Right kidney (tissue), 1 donor: Measurements from ENCODE around the gene INSR.
A peak's percentile ranks its signal among the peaks of the same experiment; 100 is the strongest.
"Not testable (repeated sequence)": the region's sequence is repeated elsewhere in the genome, so short reads cannot be mapped to it uniquely, and the experiment has no call there.

Source experiments
- DNase-seq: peaks from one replicate; pipeline ENCODE4 v3.0.0-alpha.2; 2016

INSR gene

DNA sequence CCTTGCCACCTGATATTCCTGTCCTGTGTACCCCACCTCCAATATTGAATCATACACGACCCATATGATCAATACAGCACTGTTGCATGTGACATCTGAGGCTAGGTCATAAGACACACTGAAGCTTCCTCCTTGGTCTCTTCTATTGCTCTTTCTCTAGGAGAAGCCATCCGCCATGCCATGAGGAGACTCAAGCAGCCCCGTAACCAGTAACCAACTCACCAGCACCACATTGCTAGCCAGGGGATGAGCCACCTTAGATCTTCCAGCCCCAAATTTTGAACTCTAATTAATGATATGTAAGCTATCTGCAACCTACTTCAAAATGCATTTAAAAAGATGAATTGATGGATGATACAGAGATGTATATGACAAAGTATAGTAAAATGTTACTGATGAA is 196.1 kb downstream of the INSR start:
- DNase-seq: no peak

DNA sequence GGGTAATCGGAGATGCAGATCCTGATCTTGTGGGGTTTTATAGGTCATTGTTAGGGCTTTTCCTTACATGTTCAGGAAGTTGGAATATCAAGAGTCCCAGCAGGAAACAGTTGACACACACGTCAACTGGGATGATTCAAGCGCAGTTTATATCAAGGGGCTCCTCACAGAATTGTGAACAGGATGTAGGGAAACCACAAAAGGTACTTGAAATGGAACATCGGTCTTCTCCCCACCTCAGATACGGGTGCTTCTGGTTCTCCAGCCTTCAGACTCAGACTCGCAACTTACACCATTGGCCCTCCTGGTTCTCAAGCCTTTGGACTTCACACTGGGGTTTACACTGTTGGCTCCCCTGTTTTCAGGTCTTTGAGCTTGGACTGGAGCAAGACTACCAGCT is 205.2 kb downstream of the INSR start:
- DNase-seq: no peak

DNA sequence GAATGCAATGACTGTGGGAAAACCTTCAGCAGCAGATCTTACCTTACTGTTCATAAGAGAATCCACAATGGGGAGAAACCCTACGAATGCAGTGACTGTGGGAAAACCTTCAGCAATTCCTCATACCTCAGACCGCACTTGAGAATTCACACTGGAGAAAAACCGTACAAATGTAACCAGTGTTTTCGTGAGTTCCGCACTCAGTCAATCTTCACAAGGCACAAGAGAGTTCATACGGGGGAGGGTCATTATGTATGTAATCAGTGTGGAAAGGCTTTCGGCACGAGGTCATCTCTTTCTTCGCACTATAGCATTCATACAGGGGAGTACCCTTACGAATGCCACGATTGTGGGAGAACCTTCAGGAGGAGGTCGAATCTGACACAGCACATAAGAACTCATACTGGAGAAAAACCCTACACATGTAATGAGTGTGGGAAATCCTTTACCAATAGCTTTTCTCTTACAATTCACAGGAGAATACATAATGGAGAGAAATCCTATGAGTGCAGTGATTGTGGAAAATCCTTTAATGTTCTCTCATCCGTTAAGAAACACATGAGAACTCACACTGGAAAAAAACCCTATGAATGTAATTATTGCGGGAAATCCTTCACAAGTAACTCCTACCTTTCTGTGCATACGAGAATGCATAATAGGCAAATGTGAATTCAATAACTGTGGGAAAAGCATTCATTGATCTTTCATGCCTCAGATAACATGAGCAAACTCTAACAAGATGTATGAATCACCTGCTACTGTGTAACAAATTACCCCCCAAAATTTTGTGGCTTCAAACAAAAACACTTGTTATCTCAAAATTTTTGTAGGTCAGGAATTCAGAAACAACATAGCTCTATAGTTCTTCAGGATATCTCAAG is 210.9 kb downstream of the INSR start:
- DNase-seq: peak; percentile 15

DNA sequence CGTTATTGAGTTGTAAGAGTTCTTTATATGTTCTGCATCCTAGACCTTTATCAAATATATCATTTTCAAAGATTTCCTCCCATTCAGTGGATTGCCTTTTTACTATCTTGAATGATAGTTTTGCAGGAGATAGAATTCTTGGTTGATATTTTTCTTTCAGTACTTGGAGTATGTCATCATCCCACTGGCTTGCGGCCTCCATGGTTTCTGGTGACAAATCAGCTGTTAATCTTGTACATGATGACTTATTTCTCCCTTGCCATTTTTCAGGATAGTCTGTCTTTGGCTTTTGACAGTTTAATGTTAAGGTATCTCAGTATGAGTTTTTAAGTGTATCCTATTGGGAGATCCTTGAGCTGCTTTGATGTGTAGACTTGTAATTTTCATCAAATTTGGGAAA is 216.2 kb downstream of the INSR start:
- DNase-seq: no peak

DNA sequence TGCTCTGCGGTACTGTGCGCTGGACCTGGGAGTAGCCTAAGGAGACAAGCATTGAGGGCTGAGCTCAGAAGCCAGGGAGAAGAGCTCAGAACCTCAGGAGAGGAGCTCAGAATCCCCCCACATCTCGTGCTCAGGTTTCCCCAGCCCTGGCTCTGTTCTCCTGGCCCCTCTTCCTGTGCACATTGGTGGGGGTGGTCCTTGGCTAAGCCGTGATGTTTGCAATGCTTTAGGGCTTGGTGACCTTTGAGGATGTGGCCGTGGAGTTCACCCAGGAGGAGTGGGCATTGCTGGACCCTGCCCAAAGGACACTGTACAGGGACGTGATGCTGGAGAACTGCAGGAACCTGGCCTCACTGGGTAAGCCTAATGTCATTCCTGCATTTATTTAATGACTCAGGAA is 218.1 kb downstream of the INSR start:
- DNase-seq: no peak

DNA sequence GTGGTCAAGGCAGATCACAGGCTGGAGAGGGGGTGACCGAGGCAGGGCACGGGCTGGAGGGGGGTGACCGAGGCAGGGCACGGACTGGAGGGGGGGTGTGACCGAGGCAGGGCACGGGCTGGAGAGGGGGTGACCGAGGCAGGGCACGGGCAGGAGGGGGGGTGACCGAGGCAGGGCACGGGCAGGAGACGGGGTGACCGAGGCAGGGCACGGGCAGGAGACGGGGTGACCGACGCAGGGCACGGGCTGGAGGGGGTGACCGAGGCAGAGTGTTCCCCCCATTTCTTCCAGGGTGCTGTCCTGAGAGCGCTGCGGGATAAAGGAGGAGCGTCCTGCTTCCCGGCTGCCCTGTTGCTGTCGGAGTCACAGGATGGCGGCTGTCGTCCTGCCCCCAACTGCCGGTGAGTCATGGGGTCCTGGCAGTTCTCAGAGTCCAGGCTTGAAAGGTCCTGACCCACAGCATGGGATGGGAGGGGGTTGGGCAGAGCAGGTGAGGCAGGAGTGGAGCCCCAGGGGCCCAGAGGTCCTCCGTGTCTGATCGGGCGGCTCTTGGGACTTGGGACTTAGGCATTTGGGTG is 219.4 kb downstream of the INSR start:
- DNase-seq: no peak

DNA sequence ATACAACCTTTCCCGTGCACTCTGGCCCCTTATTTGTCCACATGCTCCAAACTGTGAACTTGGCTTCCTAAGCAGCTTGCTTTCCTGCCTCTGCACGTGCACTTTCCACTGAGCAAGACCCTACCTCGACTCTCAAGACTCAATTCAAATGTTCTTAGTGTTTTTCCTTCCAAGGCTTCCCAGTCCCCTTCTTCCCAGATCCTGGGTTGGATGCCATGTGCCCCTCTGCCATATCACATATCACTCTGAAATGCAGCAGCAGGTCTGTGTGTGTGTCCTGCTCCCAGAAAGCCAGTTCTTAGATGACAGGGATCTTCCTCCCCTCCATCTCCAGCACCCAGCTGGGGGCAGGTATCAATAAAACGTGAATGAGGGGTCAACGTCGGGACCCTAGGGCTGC is 221.7 kb downstream of the INSR start:
- DNase-seq: no peak

DNA sequence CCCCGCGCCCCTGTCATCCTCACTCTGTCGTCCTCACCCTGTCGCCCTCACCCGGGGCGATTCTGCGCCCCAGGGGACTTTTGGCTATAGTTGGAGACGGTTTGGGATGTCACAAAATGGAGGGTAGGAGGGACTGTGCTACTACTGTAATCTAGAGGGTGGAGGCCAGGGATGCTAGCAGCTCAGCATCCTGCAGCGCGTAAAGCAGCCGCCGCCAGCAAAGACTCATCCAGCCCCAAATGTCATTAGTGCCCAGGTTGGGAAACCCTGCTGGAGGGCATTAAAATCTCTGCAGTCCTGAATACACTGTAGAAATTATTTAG is 224.3 kb downstream of the INSR start:
- no peak for DNase-seq

DNA sequence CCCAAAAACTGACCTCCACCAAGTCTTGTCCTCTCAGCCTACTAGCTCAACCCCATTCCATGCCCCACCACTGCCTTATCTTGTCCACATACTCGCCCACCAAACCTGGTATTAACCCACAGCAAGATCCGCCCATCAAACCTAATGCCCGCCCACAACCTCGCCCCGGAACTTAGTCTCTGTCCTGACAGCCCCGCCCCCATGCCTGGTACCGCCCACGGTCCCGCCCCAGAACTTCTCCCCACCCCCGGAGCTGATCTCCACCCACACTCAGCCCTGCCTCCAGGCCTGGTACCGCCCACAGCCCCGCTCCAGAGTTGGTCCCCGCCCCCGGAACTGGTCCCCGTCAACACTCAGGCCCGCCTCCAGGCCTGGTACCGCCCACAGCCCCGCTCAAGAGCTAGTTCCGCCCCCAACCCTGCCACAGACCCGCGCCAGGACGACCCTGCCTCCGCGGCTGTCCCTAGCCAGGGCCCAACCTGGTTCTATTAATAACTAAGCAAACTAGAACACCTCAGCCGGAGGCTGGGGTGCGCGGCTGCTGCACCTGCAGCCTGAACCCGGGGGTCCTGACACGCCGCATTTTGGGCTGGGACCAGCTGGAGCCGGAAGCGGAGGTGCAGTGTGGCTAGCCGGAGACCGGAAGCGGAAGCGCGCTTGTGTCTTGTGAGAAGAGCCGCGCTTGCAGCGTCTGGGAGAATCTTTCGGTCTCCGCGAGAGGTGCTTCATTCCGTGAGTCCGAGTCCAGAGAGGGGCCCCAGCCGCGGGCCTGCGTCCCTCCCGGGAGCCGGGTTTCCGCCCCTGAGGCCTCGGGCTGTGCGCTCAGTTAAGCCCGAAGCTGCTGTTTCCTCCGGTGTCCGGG is 224.9 kb downstream of the INSR start, which contains the start of gene ZNF557:
ZNF557 (plus strand) TSS at position 662 of the 862 bp plus-strand sequence. CDS start 5,372 bp downstream, outside the sequence.
- peak; percentile 98 for DNase-seq

DNA sequence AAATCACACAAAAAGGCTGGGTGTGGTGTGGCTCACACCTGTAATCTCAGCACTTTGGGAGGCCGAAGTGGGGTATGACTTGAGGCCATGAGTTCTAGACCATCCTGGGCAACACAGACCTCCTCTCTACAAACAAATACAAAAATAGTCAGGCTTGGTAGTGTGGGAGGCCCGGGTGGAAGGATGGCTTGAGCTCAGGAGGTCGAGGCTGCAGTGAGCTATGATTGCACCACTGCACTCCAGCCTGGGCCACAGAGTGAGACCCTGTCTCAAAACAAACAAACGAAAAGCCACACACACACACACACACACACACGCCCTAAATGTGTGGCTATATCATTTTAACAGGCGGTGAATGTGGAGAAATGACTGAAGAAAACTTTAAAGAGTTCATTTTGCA is 225.6 kb downstream of the INSR start:
- DNase-seq: no peak

DNA sequence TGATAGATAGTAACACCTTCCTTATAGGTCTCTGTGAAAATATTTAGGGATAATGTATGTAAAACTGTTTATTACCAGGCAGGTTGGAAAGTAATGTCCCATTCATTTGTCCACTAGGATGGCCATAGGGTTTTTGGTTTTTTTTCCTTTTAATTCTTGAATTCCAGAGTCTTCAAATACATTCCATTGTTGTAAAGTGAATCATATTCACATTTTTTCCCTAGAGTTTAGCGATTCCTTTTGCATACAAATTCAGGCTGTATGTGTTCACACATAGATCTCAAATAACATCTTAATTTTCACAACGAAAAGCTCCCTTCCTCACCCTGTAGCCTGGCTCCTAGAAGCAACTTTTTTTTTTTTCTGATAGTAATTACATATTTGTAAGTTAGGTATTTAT is 226.5 kb downstream of the INSR start:
- no peak for DNase-seq

DNA sequence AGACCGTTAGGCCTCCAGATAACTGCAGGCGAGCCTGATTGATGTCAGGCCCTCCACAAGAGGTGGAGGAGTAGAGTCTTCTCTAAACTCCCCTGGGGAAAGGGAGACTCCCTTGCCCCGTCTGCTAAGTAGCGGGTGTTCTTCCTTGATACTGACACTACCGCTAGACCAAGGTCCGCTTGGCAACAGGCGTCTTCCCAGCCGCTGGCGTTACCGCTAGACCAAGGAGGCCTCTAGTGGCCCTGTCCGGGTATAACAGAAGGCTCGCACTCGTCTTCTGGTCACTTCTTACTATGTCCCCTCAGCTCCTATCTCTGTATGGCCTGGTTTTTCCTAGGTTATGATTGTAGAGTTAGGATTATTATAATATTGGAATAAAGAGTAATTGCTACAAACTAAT is 227.1 kb downstream of the INSR start:
- not testable (repeated sequence) for DNase-seq

DNA sequence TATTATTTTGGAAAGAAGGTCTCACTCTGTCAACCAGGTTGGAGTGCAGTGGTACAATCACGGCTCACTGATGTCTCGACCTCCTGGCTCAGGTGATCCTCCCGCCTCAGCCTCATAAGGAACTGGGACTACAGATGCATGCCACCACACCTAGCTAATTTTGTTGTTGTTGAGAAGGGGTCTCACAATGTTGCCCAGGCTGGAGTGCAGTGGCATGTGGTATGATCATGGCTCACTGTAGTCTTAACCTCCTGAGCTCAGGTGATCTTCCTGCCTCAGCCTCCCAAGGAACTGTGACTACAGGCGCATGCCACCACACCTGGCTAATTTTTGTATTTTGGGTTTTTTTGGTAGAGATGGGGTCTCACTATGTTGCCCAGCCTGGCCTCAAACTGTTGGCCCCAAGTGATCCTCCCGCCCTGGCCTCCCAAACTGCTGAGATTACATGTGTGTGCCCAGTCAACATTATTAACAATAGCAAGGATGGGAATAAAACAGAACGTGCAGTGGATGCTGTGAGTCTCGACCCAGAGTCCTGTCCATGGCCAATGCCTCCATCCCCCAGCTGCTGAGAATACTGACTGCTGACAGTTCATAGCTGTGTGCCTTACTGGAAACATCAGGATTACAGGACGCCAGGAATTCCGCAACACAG is 230.3 kb downstream of the INSR start:
- DNase-seq: no peak

DNA sequence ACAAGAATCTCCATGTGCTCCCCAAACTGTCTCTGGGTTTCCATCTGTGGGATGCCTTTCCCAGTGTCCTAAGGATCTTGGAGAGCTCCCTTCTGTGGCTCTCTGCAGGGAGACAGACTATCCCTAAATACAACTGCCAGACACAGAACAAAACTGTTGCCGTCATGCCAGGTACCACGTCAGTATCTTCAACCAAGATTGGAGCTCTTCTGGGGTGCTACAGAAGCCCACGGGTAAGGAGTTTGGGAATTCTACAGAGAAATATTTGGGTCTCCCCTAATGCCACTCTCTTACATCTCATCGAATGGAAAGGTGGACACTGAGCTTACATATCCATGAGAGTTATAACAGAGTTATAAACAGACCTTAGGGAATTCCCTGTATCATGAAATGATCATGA is 230.9 kb downstream of the INSR start:
- no peak for DNase-seq
